Measurements from ENCODE around the gene FAM184B. TPM values are rescaled to one million over a fixed set of nuclear protein-coding genes. Genes with fewer than 3 reads are reported as not detected.

The FAM184B gene
- total and polyA plus RNA-seq, 2 experiments from 2014 or later: 0.11 to 0.49 TPM

GRCh38 chr4:17778431-17778830, 3.0 kb downstream of the FAM184B start (continued):
- TF ChIP-seq CTCF (conservative IDR thresholded peaks at IDR 0.05; ENCODE audit: low read depth in 2 of 2): no peak
- no peak for TF ChIP-seq ZNF331 (CRISPR knock-in tag; IDR thresholded peaks at IDR 0.05; ENCODE audit: low read depth)
- no peak for TF ChIP-seq POLR2AphosphoS5 (IDR thresholded peaks at IDR 0.05; ENCODE audit: low read depth)
- no peak for TF ChIP-seq ETS1 (IDR thresholded peaks at IDR 0.05)
- no peak for TF ChIP-seq ZNF462 (CRISPR knock-in tag; IDR thresholded peaks at IDR 0.05)

GRCh38 chr4:17773135-17773698, 8.2 kb downstream of the FAM184B start:
- no peaks in the 10 kb centered on the region for H3F3A ChIP-seq (replicated peaks; ENCODE audit: low read depth)
- 0 out of 3 replicates have a peak, but pooled peaks cover 3% of the 10 kb centered on the region for H3K9me3 Mint-ChIP-seq
- no peaks in the 10 kb centered on the region for H3K36me3 Mint-ChIP-seq (ENCODE audit: low read depth)
- DNase-seq (ENCODE audit: low spot score): no peak
- H3K27ac ChIP-seq (ENCODE audit: low read depth): no peak overlapping the region
- no peaks in the 10 kb centered on the region for H4K20me1 ChIP-seq (replicated peaks; ENCODE audit: insufficient read depth)
- no peaks in the 10 kb centered on the region for H3K27me3 ChIP-seq (ENCODE audit: insufficient read depth)
- no peak overlapping the region for H3K4me3 ChIP-seq
- H2AFZ ChIP-seq: no peak overlapping the region
- no peaks in the 10 kb centered on the region for H3K79me2 ChIP-seq (replicated peaks; ENCODE audit: insufficient read depth)
- H3K4me1 ChIP-seq (ENCODE audit: insufficient read depth): no peaks in the 10 kb centered on the region
- no peaks in the 10 kb centered on the region for H3K9me2 ChIP-seq (ENCODE audit: insufficient read depth)
- H3K36me3 ChIP-seq (ENCODE audit: insufficient read depth): no peaks in the 10 kb centered on the region
- H3K4me2 ChIP-seq: no peak overlapping the region
- H3K4me3 Mint-ChIP-seq: no peak overlapping the region
- peaks cover 4% of the 10 kb centered on the region for H3K27me3 Mint-ChIP-seq (ENCODE audit: insufficient read depth, low read depth, poor library complexity)
- H3K4me1 Mint-ChIP-seq: no peaks in the 10 kb centered on the region
- ATAC-seq: no peak
- no peak overlapping the region; the same call in 1 of the 2 replicates for H3K27ac Mint-ChIP-seq
- TF ChIP-seq ZNF331 (CRISPR knock-in tag; IDR thresholded peaks at IDR 0.05; ENCODE audit: low read depth) (no peak), ETS1 (IDR thresholded peaks at IDR 0.05) (no peak), STAT1 (IDR thresholded peaks at IDR 0.05; ENCODE audit: unreplicated experiment) (no peak), REST (IDR thresholded peaks at IDR 0.05; ENCODE audit: unreplicated experiment) (no peak), CREB1 (CRISPR knock-in tag; IDR thresholded peaks at IDR 0.05; ENCODE audit: low read depth) (no peak)

All from GM23338 (cell line).